ENCODE measurements around the gene ARHGEF33. TPM values are rescaled to one million over a fixed set of nuclear protein-coding genes. Genes with fewer than 3 reads are reported as not detected.

The ARHGEF33 gene
- total and polyA plus RNA-seq, 2 experiments from 2014 or later, result 0.10 to 1.8 TPM

DNA sequence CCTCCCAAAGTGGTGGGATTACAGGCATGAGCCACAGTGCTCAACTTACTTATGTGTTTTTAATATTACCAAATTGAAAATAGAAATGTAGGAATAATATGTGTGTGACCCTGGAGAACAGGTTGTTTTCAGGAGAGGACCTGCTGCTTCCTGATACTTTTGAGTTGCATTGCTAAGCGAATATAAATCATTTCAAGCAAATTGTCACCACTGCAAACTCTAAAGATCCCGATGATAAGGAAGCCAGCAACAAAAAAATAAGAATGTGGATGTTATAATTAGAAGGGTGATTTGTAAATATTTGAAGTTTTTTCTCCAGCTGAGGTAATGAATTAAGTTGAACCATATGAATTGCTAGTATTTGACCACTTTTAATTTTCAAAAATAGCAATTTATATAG, 40.9 kb downstream of the ARHGEF33 start (continued):
- TF ChIP-seq, protein P1, sequence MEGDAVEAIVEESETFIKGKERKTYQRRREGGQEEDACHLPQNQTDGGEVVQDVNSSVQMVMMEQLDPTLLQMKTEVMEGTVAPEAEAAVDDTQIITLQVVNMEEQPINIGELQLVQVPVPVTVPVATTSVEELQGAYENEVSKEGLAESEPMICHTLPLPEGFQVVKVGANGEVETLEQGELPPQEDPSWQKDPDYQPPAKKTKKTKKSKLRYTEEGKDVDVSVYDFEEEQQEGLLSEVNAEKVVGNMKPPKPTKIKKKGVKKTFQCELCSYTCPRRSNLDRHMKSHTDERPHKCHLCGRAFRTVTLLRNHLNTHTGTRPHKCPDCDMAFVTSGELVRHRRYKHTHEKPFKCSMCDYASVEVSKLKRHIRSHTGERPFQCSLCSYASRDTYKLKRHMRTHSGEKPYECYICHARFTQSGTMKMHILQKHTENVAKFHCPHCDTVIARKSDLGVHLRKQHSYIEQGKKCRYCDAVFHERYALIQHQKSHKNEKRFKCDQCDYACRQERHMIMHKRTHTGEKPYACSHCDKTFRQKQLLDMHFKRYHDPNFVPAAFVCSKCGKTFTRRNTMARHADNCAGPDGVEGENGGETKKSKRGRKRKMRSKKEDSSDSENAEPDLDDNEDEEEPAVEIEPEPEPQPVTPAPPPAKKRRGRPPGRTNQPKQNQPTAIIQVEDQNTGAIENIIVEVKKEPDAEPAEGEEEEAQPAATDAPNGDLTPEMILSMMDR (conservative IDR thresholded peaks at IDR 0.05; ENCODE audit: low read depth in 2 of 2), result no peak
- TF ChIP-seq, protein P2, sequence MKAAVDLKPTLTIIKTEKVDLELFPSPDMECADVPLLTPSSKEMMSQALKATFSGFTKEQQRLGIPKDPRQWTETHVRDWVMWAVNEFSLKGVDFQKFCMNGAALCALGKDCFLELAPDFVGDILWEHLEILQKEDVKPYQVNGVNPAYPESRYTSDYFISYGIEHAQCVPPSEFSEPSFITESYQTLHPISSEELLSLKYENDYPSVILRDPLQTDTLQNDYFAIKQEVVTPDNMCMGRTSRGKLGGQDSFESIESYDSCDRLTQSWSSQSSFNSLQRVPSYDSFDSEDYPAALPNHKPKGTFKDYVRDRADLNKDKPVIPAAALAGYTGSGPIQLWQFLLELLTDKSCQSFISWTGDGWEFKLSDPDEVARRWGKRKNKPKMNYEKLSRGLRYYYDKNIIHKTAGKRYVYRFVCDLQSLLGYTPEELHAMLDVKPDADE (IDR thresholded peaks at IDR 0.05), result no peak
- no peak for TF ChIP-seq NANOG (IDR thresholded peaks at IDR 0.05; ENCODE audit: borderline replicate concordance)
- TF ChIP-seq CREB1 (CRISPR knock-in tag; IDR thresholded peaks at IDR 0.05; ENCODE audit: low read depth), result no peak

DNA sequence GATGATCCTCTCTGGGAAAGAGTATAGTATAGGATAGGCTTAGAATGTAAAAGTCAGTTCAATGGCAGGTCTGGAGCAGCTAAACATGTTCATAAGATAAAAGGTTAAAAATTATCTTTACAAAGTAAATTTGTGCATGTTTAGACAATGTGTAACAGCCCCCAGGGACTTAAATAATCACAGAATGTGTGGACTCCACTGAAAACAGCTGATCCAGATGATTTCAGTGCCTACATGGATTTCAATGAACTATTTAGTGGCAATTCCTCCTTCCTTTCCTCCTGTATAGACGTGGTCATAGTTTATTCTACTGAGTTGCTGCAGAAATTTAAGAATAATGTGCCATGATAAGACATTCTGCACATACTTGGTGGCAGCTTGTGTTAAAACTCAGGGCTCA, 42.9 kb downstream of the ARHGEF33 start:
- Mint-ChIP-seq H3K4me1 (no peaks in the 10 kb centered on the region; the same call in 2 of the 3 replicates), H3K4me3 (no peak overlapping the region), H3K27me3 (ENCODE audit: insufficient read depth, low read depth, poor library complexity) (no peaks in the 10 kb centered on the region), H3K27ac (no peak overlapping the region), H3K36me3 (ENCODE audit: low read depth) (no peaks in the 10 kb centered on the region), H3K9me3 (no peaks in the 10 kb centered on the region)
- no peaks in the 10 kb centered on the region for H3K36me3 ChIP-seq (ENCODE audit: insufficient read depth)
- H3K4me1 ChIP-seq (ENCODE audit: insufficient read depth), result no peaks in the 10 kb centered on the region
- no peaks in the 10 kb centered on the region for H3K27me3 ChIP-seq (ENCODE audit: insufficient read depth)
- ATAC-seq, result no peak
- no peak overlapping the region; the same call in 1 of the 2 replicates for H2AFZ ChIP-seq
- no peaks in the 10 kb centered on the region for H3F3A ChIP-seq (replicated peaks; ENCODE audit: low read depth)
- no peaks in the 10 kb centered on the region for H3K9me2 ChIP-seq (ENCODE audit: insufficient read depth)
- no peaks in the 10 kb centered on the region for H3K79me2 ChIP-seq (replicated peaks; ENCODE audit: insufficient read depth)
- H4K20me1 ChIP-seq (replicated peaks; ENCODE audit: insufficient read depth), result no peaks in the 10 kb centered on the region
- H3K4me3 ChIP-seq, result no peak overlapping the region
- no peak overlapping the region for H3K4me2 ChIP-seq
- no peak overlapping the region for H3K27ac ChIP-seq (ENCODE audit: low read depth)
- DNase-seq (ENCODE audit: low spot score), result no peak
- TF ChIP-seq POLR2AphosphoS5 (IDR thresholded peaks at IDR 0.05; ENCODE audit: low read depth) (no peak), JUNB (IDR thresholded peaks at IDR 0.05; ENCODE audit: unreplicated experiment) (no peak), CREB1 (CRISPR knock-in tag; IDR thresholded peaks at IDR 0.05; ENCODE audit: low read depth) (no peak), EZH2 (IDR thresholded peaks at IDR 0.05; ENCODE audit: low read depth, unreplicated experiment) (no peak), ZNF331 (CRISPR knock-in tag; IDR thresholded peaks at IDR 0.05; ENCODE audit: low read depth) (no peak), ZNF114 (CRISPR knock-in tag; IDR thresholded peaks at IDR 0.05) (no peak)
- TF ChIP-seq, protein P3, sequence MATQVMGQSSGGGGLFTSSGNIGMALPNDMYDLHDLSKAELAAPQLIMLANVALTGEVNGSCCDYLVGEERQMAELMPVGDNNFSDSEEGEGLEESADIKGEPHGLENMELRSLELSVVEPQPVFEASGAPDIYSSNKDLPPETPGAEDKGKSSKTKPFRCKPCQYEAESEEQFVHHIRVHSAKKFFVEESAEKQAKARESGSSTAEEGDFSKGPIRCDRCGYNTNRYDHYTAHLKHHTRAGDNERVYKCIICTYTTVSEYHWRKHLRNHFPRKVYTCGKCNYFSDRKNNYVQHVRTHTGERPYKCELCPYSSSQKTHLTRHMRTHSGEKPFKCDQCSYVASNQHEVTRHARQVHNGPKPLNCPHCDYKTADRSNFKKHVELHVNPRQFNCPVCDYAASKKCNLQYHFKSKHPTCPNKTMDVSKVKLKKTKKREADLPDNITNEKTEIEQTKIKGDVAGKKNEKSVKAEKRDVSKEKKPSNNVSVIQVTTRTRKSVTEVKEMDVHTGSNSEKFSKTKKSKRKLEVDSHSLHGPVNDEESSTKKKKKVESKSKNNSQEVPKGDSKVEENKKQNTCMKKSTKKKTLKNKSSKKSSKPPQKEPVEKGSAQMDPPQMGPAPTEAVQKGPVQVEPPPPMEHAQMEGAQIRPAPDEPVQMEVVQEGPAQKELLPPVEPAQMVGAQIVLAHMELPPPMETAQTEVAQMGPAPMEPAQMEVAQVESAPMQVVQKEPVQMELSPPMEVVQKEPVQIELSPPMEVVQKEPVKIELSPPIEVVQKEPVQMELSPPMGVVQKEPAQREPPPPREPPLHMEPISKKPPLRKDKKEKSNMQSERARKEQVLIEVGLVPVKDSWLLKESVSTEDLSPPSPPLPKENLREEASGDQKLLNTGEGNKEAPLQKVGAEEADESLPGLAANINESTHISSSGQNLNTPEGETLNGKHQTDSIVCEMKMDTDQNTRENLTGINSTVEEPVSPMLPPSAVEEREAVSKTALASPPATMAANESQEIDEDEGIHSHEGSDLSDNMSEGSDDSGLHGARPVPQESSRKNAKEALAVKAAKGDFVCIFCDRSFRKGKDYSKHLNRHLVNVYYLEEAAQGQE (IDR thresholded peaks at IDR 0.05; ENCODE audit: unreplicated experiment), result no peak
- TF ChIP-seq, protein P4, sequence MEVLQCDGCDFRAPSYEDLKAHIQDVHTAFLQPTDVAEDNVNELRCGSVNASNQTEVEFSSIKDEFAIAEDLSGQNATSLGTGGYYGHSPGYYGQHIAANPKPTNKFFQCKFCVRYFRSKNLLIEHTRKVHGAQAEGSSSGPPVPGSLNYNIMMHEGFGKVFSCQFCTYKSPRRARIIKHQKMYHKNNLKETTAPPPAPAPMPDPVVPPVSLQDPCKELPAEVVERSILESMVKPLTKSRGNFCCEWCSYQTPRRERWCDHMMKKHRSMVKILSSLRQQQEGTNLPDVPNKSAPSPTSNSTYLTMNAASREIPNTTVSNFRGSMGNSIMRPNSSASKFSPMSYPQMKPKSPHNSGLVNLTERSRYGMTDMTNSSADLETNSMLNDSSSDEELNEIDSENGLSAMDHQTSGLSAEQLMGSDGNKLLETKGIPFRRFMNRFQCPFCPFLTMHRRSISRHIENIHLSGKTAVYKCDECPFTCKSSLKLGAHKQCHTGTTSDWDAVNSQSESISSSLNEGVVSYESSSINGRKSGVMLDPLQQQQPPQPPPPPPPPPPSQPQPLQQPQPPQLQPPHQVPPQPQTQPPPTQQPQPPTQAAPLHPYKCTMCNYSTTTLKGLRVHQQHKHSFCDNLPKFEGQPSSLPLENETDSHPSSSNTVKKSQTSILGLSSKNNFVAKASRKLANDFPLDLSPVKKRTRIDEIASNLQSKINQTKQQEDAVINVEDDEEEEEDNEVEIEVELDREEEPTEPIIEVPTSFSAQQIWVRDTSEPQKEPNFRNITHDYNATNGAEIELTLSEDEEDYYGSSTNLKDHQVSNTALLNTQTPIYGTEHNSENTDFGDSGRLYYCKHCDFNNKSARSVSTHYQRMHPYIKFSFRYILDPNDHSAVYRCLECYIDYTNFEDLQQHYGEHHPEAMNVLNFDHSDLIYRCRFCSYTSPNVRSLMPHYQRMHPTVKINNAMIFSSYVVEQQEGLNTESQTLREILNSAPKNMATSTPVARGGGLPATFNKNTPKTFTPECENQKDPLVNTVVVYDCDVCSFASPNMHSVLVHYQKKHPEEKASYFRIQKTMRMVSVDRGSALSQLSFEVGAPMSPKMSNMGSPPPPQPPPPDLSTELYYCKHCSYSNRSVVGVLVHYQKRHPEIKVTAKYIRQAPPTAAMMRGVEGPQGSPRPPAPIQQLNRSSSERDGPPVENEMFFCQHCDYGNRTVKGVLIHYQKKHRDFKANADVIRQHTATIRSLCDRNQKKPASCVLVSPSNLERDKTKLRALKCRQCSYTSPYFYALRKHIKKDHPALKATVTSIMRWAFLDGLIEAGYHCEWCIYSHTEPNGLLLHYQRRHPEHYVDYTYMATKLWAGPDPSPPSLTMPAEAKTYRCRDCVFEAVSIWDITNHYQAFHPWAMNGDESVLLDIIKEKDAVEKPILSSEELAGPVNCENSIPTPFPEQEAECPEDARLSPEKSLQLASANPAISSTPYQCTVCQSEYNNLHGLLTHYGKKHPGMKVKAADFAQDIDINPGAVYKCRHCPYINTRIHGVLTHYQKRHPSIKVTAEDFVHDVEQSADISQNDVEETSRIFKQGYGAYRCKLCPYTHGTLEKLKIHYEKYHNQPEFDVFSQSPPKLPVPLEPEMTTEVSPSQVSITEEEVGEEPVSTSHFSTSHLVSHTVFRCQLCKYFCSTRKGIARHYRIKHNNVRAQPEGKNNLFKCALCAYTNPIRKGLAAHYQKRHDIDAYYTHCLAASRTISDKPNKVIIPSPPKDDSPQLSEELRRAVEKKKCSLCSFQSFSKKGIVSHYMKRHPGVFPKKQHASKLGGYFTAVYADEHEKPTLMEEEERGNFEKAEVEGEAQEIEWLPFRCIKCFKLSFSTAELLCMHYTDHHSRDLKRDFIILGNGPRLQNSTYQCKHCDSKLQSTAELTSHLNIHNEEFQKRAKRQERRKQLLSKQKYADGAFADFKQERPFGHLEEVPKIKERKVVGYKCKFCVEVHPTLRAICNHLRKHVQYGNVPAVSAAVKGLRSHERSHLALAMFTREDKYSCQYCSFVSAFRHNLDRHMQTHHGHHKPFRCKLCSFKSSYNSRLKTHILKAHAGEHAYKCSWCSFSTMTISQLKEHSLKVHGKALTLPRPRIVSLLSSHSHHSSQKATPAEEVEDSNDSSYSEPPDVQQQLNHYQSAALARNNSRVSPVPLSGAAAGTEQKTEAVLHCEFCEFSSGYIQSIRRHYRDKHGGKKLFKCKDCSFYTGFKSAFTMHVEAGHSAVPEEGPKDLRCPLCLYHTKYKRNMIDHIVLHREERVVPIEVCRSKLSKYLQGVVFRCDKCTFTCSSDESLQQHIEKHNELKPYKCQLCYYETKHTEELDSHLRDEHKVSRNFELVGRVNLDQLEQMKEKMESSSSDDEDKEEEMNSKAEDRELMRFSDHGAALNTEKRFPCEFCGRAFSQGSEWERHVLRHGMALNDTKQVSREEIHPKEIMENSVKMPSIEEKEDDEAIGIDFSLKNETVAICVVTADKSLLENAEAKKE (CRISPR knock-in tag; IDR thresholded peaks at IDR 0.05), result no peak

Data from GM23338 (cell line).